ENCODE data around the gene BTG1. TPM values are rescaled to one million over a fixed set of nuclear protein-coding genes. Genes with fewer than 3 reads are reported as not detected.
A peak's percentile ranks its signal among the peaks of the same experiment; 100 is the strongest.

BTG1 gene, protein sequence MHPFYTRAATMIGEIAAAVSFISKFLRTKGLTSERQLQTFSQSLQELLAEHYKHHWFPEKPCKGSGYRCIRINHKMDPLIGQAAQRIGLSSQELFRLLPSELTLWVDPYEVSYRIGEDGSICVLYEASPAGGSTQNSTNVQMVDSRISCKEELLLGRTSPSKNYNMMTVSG
- 10 to 100 TPM; 16.4 to 41.4 TPM for total RNA-seq
- 100 to 1,000 TPM in 1 of 2 donors, 10 to 100 TPM in 1; 13.7 to 107 TPM for polyA plus RNA-seq

DNA sequence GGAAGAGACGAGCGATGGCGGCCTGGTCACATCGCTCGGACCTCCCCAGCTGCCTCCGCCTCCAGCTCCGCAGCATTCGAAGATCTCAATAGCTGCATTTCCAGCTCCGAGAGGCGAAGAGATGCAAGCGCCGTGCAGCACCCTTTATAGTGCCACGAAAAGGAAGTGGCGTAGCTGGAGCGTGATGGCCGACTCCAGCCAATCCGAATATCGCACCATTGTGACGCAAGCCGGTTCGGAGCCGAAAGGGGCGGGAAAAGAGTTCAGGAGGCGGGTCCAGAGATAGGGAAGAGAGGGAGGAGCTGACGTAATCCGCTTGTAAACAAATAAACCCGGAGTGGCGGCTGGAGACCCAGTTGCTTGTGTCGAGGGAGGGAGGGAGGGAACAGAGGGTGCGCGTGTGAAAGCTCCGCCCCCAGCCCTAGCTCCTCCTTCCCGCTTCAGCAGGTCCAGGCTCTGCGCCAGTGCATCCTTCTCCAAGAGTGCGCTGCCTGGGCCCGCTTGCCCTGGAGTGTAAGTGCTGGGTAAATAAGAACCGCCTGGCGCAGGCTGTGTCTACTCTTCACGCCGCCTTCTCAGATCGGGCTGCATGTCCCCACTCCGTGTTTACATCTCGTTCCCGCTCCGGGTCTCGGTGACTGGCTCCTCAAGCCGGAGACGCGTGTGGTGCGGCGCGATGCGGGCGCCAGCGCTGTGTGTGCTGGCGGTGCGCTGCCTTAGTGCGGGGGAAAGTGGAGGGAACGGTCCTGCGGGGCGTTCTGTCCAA is at the start of gene BTG1:
TSS of gene BTG1 (minus strand) at position 116 of the 766 bp plus-strand sequence. CDS start 311 bp downstream, outside the sequence.
- no peaks in the 10 kb centered on the region for H3K27me3 ChIP-seq (ENCODE audit: control insufficient read depth in 4 of 4, insufficient read depth in 4 of 4, low read length in 3 of 4)
- peak; percentile 99 for DNase-seq (ENCODE audit: low spot score)
- peak within 1 kb of the TSS; percentile 99 to 100 for H3K27ac ChIP-seq (ENCODE audit: low read depth in 1 of 2, low read length in 2 of 2)
- peaks cover 0 to 19% (median 0%) of the 10 kb centered on the region in 4 donors for H3K36me3 ChIP-seq (ENCODE audit: control insufficient read depth in 4 of 4, insufficient read depth in 3 of 4, low read depth in 1 of 4, low read length in 3 of 4)
- H3K9me3 ChIP-seq (ENCODE audit: control insufficient read depth in 4 of 4, low read length in 3 of 4): no peaks in the 10 kb centered on the region
- WGBS: under 1% methylated on average over 61 of the region's 61 CpGs
- H3K4me1 ChIP-seq (ENCODE audit: control insufficient read depth in 4 of 4, insufficient read depth in 4 of 4, low read length in 3 of 4): peaks cover 0 to 35% (median 1%) of the 10 kb centered on the region in 4 donors
- peak within 1 kb of the TSS; percentile 96 for H3K9ac ChIP-seq (ENCODE audit: low read depth in 1 of 2, low read length in 2 of 2)
- peak within 1 kb of the TSS; percentile 89 to 96 (median 94) for H3K4me3 ChIP-seq (ENCODE audit: low read depth in 1 of 3, low read length in 3 of 3)
- TF ChIP-seq FOXA1 (IDR thresholded peaks at IDR 0.05) (peak; percentile 62), RAD21 (IDR thresholded peaks at IDR 0.05) (peak; percentile 46 to 57), NR2F2 (IDR thresholded peaks at IDR 0.05) (no peak), EGR1 (IDR thresholded peaks at IDR 0.05; ENCODE audit: low read depth in 2 of 2) (peak; percentile 15 to 61), TAF1 (conservative IDR thresholded peaks at IDR 0.05) (peak; percentile 100), FOXA2 (IDR thresholded peaks at IDR 0.05) (peak; percentile 67), RXRA (IDR thresholded peaks at IDR 0.05) (peak; percentile 2 to 41), YY1 (IDR thresholded peaks at IDR 0.05) (peak; percentile 95), HNF4G (IDR thresholded peaks at IDR 0.05) (no peak), GABPA (IDR thresholded peaks at IDR 0.05 in 1 of 2, conservative IDR thresholded peaks at IDR 0.05 in 1 of 2) (peak; percentile 58 to 84), HNF4A (conservative IDR thresholded peaks at IDR 0.05) (peak; percentile 32 to 47), JUND (IDR thresholded peaks at IDR 0.05) (peak; percentile 89 to 90), SP1 (IDR thresholded peaks at IDR 0.05) (peak; percentile 90)
- TF ChIP-seq, protein P1, sequence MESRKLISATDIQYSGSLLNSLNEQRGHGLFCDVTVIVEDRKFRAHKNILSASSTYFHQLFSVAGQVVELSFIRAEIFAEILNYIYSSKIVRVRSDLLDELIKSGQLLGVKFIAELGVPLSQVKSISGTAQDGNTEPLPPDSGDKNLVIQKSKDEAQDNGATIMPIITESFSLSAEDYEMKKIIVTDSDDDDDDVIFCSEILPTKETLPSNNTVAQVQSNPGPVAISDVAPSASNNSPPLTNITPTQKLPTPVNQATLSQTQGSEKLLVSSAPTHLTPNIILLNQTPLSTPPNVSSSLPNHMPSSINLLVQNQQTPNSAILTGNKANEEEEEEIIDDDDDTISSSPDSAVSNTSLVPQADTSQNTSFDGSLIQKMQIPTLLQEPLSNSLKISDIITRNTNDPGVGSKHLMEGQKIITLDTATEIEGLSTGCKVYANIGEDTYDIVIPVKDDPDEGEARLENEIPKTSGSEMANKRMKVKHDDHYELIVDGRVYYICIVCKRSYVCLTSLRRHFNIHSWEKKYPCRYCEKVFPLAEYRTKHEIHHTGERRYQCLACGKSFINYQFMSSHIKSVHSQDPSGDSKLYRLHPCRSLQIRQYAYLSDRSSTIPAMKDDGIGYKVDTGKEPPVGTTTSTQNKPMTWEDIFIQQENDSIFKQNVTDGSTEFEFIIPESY (IDR thresholded peaks at IDR 0.05): peak; percentile 54
- TF ChIP-seq, protein P2, sequence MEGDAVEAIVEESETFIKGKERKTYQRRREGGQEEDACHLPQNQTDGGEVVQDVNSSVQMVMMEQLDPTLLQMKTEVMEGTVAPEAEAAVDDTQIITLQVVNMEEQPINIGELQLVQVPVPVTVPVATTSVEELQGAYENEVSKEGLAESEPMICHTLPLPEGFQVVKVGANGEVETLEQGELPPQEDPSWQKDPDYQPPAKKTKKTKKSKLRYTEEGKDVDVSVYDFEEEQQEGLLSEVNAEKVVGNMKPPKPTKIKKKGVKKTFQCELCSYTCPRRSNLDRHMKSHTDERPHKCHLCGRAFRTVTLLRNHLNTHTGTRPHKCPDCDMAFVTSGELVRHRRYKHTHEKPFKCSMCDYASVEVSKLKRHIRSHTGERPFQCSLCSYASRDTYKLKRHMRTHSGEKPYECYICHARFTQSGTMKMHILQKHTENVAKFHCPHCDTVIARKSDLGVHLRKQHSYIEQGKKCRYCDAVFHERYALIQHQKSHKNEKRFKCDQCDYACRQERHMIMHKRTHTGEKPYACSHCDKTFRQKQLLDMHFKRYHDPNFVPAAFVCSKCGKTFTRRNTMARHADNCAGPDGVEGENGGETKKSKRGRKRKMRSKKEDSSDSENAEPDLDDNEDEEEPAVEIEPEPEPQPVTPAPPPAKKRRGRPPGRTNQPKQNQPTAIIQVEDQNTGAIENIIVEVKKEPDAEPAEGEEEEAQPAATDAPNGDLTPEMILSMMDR (IDR thresholded peaks at IDR 0.05; ENCODE audit: low read depth, low read length, missing input control): no peak
- TF ChIP-seq, protein P3, sequence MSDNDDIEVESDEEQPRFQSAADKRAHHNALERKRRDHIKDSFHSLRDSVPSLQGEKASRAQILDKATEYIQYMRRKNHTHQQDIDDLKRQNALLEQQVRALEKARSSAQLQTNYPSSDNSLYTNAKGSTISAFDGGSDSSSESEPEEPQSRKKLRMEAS (IDR thresholded peaks at IDR 0.05): no peak
- TF ChIP-seq, protein P4, sequence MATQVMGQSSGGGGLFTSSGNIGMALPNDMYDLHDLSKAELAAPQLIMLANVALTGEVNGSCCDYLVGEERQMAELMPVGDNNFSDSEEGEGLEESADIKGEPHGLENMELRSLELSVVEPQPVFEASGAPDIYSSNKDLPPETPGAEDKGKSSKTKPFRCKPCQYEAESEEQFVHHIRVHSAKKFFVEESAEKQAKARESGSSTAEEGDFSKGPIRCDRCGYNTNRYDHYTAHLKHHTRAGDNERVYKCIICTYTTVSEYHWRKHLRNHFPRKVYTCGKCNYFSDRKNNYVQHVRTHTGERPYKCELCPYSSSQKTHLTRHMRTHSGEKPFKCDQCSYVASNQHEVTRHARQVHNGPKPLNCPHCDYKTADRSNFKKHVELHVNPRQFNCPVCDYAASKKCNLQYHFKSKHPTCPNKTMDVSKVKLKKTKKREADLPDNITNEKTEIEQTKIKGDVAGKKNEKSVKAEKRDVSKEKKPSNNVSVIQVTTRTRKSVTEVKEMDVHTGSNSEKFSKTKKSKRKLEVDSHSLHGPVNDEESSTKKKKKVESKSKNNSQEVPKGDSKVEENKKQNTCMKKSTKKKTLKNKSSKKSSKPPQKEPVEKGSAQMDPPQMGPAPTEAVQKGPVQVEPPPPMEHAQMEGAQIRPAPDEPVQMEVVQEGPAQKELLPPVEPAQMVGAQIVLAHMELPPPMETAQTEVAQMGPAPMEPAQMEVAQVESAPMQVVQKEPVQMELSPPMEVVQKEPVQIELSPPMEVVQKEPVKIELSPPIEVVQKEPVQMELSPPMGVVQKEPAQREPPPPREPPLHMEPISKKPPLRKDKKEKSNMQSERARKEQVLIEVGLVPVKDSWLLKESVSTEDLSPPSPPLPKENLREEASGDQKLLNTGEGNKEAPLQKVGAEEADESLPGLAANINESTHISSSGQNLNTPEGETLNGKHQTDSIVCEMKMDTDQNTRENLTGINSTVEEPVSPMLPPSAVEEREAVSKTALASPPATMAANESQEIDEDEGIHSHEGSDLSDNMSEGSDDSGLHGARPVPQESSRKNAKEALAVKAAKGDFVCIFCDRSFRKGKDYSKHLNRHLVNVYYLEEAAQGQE (IDR thresholded peaks at IDR 0.05): peak; percentile 97
- TF ChIP-seq, protein P5, sequence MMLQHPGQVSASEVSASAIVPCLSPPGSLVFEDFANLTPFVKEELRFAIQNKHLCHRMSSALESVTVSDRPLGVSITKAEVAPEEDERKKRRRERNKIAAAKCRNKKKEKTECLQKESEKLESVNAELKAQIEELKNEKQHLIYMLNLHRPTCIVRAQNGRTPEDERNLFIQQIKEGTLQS (IDR thresholded peaks at IDR 0.05): peak; percentile 90

All from liver (tissue), 9 donors.